ENCODE measurements around the gene INTS11.
"Not testable (repeated sequence)": the region's sequence is repeated elsewhere in the genome, so short reads cannot be mapped to it uniquely, and the experiment has no call there.

The INTS11 gene

GRCh38 chr1:1327291-1327690 is 2.8 kb upstream of the INTS11 start:
- DNase-seq: no peak

- no peak for DNase-seq
Measured at GRCh38 chr1:1326075-1326605, 1.7 kb upstream of the INTS11 start.

GRCh38 chr1:1325288-1326074 is 1.0 kb upstream of the INTS11 start:
- DNase-seq: no peak

GRCh38 chr1:1324084-1324523 is 356 bp downstream of the INTS11 start:
- DNase-seq: no peak

- no peak for DNase-seq
Measured at GRCh38 chr1:1322952-1323351, 1.5 kb downstream of the INTS11 start.

GRCh38 chr1:1322418-1322817 is 2.0 kb downstream of the INTS11 start:
- no peak for DNase-seq

- DNase-seq: no peak
Measured at GRCh38 chr1:1321477-1321876, 3.0 kb downstream of the INTS11 start.

- DNase-seq: no peak
Measured at GRCh38 chr1:1320666-1321448, 3.6 kb downstream of the INTS11 start.

- no peak for DNase-seq
Measured at GRCh38 chr1:1319646-1319941, 4.9 kb downstream of the INTS11 start.

GRCh38 chr1:1318777-1319645 is 5.4 kb downstream of the INTS11 start:
- DNase-seq: no peak

- DNase-seq: no peak
Measured at GRCh38 chr1:1318131-1318652, 6.3 kb downstream of the INTS11 start.

- no peak for DNase-seq
Measured at GRCh38 chr1:1317420-1317819, 7.0 kb downstream of the INTS11 start.

GRCh38 chr1:1316199-1316598 is 8.3 kb downstream of the INTS11 start:
- not testable (repeated sequence) for DNase-seq

- no peak for DNase-seq
Measured at GRCh38 chr1:1315435-1315954, 9.0 kb downstream of the INTS11 start.

GRCh38 chr1:1314678-1315335 is 9.7 kb downstream of the INTS11 start:
- DNase-seq: no peak

- DNase-seq: no peak
Measured at GRCh38 chr1:1314237-1314586, 10.2 kb downstream of the INTS11 start.

- no peak for DNase-seq
Measured at GRCh38 chr1:1313500-1314236, 10.8 kb downstream of the INTS11 start.

GRCh38 chr1:1312450-1313314 is 11.8 kb downstream of the INTS11 start:
- DNase-seq: no peak

- DNase-seq: no peak
Measured at GRCh38 chr1:1311107-1312104, 13.1 kb downstream of the INTS11 start.
